ENCODE results near the gene FUT8. TPM values are rescaled to one million over a fixed set of nuclear protein-coding genes. Genes with fewer than 3 reads are reported as not detected.

The FUT8 gene
- total RNA-seq, 1 experiment from 2014 or later, result 42.3 TPM

- ChIA-PET CTCF (interaction anchor here (1.4 kb wide), 1 partner anchor 61 kb away, joined by 3 read pairs; no protein-coding TSS in a partner anchor), POLR2A (no interaction called here), RAD21 (ENCODE audit: low non-redundant PET in 1 of 2, low total read pairs in 2 of 2, uncharacterized antibody in 2 of 2, unreplicated experiment in 2 of 2) (no interaction called here)
- peaks cover 12 to 30% of the 10 kb centered on the region in 2 experiments; a peak in 3 of 4 replicates for H3K4me1 ChIP-seq (ENCODE audit: control insufficient read depth in 1 of 2, insufficient read depth in 2 of 2, low read length in 2 of 2)
- BruUV-seq (replicated peaks), result no TSS peak
- no peaks in the 10 kb centered on the region for H4K20me1 ChIP-seq (ENCODE audit: insufficient read depth)
- no peaks in the 10 kb centered on the region for H3K9me3 ChIP-seq (ENCODE audit: control insufficient read depth in 1 of 2, insufficient read depth in 1 of 2, low read depth in 1 of 2, low read length in 2 of 2)
- no peak overlapping the region for H3K9ac ChIP-seq (ENCODE audit: low read length)
- TF ChIP-seq TCF7L2 (IDR thresholded peaks at IDR 0.05; ENCODE audit: borderline replicate concordance, extremely low read depth, insufficient read depth, insufficient read length) (no peak), POLR2A (IDR thresholded peaks at IDR 0.05; ENCODE audit: borderline replicate concordance, extremely low read depth, insufficient read depth, insufficient read length) (no peak), ZBTB33 (IDR thresholded peaks at IDR 0.05; ENCODE audit: extremely low read depth, insufficient replicate concordance, low read length) (no peak), RAD21 (IDR thresholded peaks at IDR 0.05; ENCODE audit: low read depth) (no peak), EGR1 (IDR thresholded peaks at IDR 0.05; ENCODE audit: low read depth) (no peak), SRF (IDR thresholded peaks at IDR 0.05; ENCODE audit: low read depth) (no peak), ZFX (IDR thresholded peaks at IDR 0.05) (no peak), YY1 (IDR thresholded peaks at IDR 0.05; ENCODE audit: extremely low read depth, insufficient replicate concordance, low read depth, low read length) (no peak), SIN3A (IDR thresholded peaks at IDR 0.05; ENCODE audit: low read depth) (no peak), CEBPB (IDR thresholded peaks at IDR 0.05; ENCODE audit: low read depth) (no peak), CBX3 (IDR thresholded peaks at IDR 0.05; ENCODE audit: low read depth) (no peak), EZH2phosphoT487 (IDR thresholded peaks at IDR 0.05; ENCODE audit: borderline replicate concordance) (no peak), ZNF274 (IDR thresholded peaks at IDR 0.05; ENCODE audit: low read depth, low read length) (no peak), ELF1 (IDR thresholded peaks at IDR 0.05; ENCODE audit: borderline replicate concordance, low read depth) (no peak), SP1 (IDR thresholded peaks at IDR 0.05; ENCODE audit: low read depth) (no peak)
- TF ChIP-seq, protein P1, sequence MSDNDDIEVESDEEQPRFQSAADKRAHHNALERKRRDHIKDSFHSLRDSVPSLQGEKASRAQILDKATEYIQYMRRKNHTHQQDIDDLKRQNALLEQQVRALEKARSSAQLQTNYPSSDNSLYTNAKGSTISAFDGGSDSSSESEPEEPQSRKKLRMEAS (IDR thresholded peaks at IDR 0.05), result no peak
- TF ChIP-seq, protein P2, sequence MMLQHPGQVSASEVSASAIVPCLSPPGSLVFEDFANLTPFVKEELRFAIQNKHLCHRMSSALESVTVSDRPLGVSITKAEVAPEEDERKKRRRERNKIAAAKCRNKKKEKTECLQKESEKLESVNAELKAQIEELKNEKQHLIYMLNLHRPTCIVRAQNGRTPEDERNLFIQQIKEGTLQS (IDR thresholded peaks at IDR 0.05), result no peak
- TF ChIP-seq, protein P3, sequence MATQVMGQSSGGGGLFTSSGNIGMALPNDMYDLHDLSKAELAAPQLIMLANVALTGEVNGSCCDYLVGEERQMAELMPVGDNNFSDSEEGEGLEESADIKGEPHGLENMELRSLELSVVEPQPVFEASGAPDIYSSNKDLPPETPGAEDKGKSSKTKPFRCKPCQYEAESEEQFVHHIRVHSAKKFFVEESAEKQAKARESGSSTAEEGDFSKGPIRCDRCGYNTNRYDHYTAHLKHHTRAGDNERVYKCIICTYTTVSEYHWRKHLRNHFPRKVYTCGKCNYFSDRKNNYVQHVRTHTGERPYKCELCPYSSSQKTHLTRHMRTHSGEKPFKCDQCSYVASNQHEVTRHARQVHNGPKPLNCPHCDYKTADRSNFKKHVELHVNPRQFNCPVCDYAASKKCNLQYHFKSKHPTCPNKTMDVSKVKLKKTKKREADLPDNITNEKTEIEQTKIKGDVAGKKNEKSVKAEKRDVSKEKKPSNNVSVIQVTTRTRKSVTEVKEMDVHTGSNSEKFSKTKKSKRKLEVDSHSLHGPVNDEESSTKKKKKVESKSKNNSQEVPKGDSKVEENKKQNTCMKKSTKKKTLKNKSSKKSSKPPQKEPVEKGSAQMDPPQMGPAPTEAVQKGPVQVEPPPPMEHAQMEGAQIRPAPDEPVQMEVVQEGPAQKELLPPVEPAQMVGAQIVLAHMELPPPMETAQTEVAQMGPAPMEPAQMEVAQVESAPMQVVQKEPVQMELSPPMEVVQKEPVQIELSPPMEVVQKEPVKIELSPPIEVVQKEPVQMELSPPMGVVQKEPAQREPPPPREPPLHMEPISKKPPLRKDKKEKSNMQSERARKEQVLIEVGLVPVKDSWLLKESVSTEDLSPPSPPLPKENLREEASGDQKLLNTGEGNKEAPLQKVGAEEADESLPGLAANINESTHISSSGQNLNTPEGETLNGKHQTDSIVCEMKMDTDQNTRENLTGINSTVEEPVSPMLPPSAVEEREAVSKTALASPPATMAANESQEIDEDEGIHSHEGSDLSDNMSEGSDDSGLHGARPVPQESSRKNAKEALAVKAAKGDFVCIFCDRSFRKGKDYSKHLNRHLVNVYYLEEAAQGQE (IDR thresholded peaks at IDR 0.05; ENCODE audit: low read depth), result no peak
- TF ChIP-seq, protein P4, sequence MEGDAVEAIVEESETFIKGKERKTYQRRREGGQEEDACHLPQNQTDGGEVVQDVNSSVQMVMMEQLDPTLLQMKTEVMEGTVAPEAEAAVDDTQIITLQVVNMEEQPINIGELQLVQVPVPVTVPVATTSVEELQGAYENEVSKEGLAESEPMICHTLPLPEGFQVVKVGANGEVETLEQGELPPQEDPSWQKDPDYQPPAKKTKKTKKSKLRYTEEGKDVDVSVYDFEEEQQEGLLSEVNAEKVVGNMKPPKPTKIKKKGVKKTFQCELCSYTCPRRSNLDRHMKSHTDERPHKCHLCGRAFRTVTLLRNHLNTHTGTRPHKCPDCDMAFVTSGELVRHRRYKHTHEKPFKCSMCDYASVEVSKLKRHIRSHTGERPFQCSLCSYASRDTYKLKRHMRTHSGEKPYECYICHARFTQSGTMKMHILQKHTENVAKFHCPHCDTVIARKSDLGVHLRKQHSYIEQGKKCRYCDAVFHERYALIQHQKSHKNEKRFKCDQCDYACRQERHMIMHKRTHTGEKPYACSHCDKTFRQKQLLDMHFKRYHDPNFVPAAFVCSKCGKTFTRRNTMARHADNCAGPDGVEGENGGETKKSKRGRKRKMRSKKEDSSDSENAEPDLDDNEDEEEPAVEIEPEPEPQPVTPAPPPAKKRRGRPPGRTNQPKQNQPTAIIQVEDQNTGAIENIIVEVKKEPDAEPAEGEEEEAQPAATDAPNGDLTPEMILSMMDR (IDR thresholded peaks at IDR 0.05 in 2 of 3, conservative IDR thresholded peaks at IDR 0.05 in 1 of 3; ENCODE audit: borderline replicate concordance in 1 of 3, insufficient read depth in 1 of 3, low read depth in 2 of 3, low read length in 2 of 3), result no peak
- no peak for DNase-seq (ENCODE audit: low read depth, low spot score)
- H3K79me2 ChIP-seq (ENCODE audit: insufficient read depth, low read length), result no peaks in the 10 kb centered on the region
- H3K9me2 ChIP-seq (ENCODE audit: insufficient read depth), result no peaks in the 10 kb centered on the region
- no peaks in the 10 kb centered on the region for H3K36me3 ChIP-seq (ENCODE audit: control insufficient read depth in 1 of 2, insufficient read depth in 2 of 2, low read length in 2 of 2)
- no peaks in the 10 kb centered on the region for H3K27me3 ChIP-seq (ENCODE audit: insufficient read depth, low read length)
- intact Hi-C loops (cut with micrococcal nuclease), result no loop called here
- H3K27ac ChIP-seq (ENCODE audit: low read depth, low read length), result no peak overlapping the region
- no peak for ATAC-seq
- H3K4me3 ChIP-seq (replicated peaks in 1 of 2; ENCODE audit: low read depth in 1 of 2, low read length in 2 of 2), result no peak overlapping the region
- no peak overlapping the region for H3K4me2 ChIP-seq (ENCODE audit: low read length)
- H2AFZ ChIP-seq (ENCODE audit: low read depth, low read length, poor library complexity, severe bottlenecking), result no peak overlapping the region
These were observed 63.9 kb downstream of the FUT8 start for GRCh38 chr14:65476273-65476941.

Measured in HCT116 (cell line).